SH-SY5Y (cell line): ENCODE data around the gene SPATA46.

Source experiments
- GATA2 ChIP-seq: IDR thresholded peaks from 2 replicates; pipeline ENCODE4 v1.6.1; 2011; ENCODE audit warnings: mild to moderate bottlenecking, low read depth, low read length
- GATA3 ChIP-seq: IDR thresholded peaks from 2 replicates; pipeline ENCODE4 v1.6.1; 2011; ENCODE audit warnings: low read depth, mild to moderate bottlenecking, low read length, moderate library complexity

GRCh38 chr1:162349635-162350330 is 26.9 kb downstream of the SPATA46 start:
- TF ChIP-seq GATA2: no peak
- TF ChIP-seq GATA3: no peak
